ENCODE measurements around the gene WDR18. TPM values are rescaled to one million over a fixed set of nuclear protein-coding genes. Genes with fewer than 3 reads are reported as not detected.

WDR18 gene
- total and polyA plus RNA-seq, 2 experiments from 2014 or later = 155 to 157 TPM

DNA sequence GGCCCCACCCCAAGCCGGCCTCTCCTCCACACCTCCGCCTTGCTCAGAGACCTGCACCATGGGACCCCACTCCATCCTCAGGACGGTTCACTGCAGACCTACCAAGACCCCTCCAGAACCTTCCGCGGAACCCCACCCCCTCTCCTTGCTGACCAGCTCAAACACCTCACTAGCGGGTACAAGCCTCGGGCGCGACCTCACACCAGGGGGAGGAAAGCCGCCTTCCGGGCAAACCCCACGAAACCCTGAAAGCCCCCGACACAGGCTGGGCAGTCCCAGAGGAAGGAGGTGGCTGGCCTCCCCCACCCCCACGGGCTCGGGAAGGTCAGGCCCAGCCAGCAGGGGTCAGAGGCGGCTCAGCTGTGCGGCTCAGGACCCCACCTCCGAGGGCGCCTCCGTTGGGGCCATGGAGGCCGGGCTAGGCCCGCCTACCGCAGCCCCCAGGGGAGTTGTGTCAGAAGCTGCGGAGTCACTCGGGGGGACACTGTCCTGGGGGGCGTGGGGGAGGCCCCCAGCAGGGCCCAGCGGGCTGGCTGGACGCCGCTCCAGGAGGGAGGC is 25.9 kb downstream of the WDR18 start:
- H3K4me1 Mint-ChIP-seq = no peaks in the 10 kb centered on the region
- Histone ChIP-seq H3K79me2 (replicated peaks; ENCODE audit: insufficient read depth) (peaks cover 15% of the 10 kb centered on the region), H3K4me1 (ENCODE audit: insufficient read depth) (no peaks in the 10 kb centered on the region), H3F3A (replicated peaks; ENCODE audit: low read depth) (peaks cover 10% of the 10 kb centered on the region; the same call in 1 of the 2 replicates), H3K9me2 (ENCODE audit: insufficient read depth) (no peaks in the 10 kb centered on the region), H3K27me3 (ENCODE audit: insufficient read depth) (no peaks in the 10 kb centered on the region), H4K20me1 (replicated peaks; ENCODE audit: insufficient read depth) (peaks cover 14% of the 10 kb centered on the region; the same call in 1 of the 2 replicates), H2AFZ (no peak overlapping the region), H3K4me3 (no peak overlapping the region), H3K36me3 (ENCODE audit: insufficient read depth) (no peaks in the 10 kb centered on the region), H3K4me2 (no peak overlapping the region), H3K27ac (ENCODE audit: low read depth) (0 out of 2 replicates have a peak overlapping the region, but pooled peaks have one; percentile 39)
- TF ChIP-seq EZH2phosphoT487 (IDR thresholded peaks at IDR 0.05; ENCODE audit: unreplicated experiment) (no peak), JUNB (IDR thresholded peaks at IDR 0.05; ENCODE audit: unreplicated experiment) (no peak), CREB1 (CRISPR knock-in tag; IDR thresholded peaks at IDR 0.05; ENCODE audit: low read depth) (no peak), ZNF114 (CRISPR knock-in tag; IDR thresholded peaks at IDR 0.05) (no peak), NANOG (IDR thresholded peaks at IDR 0.05; ENCODE audit: borderline replicate concordance) (no peak), POLR2AphosphoS5 (IDR thresholded peaks at IDR 0.05; ENCODE audit: low read depth) (no peak), EZH2 (IDR thresholded peaks at IDR 0.05; ENCODE audit: low read depth, unreplicated experiment) (no peak), ZNF331 (CRISPR knock-in tag; IDR thresholded peaks at IDR 0.05; ENCODE audit: low read depth) (no peak), STAT1 (IDR thresholded peaks at IDR 0.05; ENCODE audit: unreplicated experiment) (no peak)
- TF ChIP-seq, protein P1, sequence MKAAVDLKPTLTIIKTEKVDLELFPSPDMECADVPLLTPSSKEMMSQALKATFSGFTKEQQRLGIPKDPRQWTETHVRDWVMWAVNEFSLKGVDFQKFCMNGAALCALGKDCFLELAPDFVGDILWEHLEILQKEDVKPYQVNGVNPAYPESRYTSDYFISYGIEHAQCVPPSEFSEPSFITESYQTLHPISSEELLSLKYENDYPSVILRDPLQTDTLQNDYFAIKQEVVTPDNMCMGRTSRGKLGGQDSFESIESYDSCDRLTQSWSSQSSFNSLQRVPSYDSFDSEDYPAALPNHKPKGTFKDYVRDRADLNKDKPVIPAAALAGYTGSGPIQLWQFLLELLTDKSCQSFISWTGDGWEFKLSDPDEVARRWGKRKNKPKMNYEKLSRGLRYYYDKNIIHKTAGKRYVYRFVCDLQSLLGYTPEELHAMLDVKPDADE (IDR thresholded peaks at IDR 0.05) = no peak
- TF ChIP-seq, protein P2, sequence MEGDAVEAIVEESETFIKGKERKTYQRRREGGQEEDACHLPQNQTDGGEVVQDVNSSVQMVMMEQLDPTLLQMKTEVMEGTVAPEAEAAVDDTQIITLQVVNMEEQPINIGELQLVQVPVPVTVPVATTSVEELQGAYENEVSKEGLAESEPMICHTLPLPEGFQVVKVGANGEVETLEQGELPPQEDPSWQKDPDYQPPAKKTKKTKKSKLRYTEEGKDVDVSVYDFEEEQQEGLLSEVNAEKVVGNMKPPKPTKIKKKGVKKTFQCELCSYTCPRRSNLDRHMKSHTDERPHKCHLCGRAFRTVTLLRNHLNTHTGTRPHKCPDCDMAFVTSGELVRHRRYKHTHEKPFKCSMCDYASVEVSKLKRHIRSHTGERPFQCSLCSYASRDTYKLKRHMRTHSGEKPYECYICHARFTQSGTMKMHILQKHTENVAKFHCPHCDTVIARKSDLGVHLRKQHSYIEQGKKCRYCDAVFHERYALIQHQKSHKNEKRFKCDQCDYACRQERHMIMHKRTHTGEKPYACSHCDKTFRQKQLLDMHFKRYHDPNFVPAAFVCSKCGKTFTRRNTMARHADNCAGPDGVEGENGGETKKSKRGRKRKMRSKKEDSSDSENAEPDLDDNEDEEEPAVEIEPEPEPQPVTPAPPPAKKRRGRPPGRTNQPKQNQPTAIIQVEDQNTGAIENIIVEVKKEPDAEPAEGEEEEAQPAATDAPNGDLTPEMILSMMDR (conservative IDR thresholded peaks at IDR 0.05; ENCODE audit: low read depth in 2 of 2) = no peak; a peak in 1 of 4 replicates
- TF ChIP-seq, protein P3, sequence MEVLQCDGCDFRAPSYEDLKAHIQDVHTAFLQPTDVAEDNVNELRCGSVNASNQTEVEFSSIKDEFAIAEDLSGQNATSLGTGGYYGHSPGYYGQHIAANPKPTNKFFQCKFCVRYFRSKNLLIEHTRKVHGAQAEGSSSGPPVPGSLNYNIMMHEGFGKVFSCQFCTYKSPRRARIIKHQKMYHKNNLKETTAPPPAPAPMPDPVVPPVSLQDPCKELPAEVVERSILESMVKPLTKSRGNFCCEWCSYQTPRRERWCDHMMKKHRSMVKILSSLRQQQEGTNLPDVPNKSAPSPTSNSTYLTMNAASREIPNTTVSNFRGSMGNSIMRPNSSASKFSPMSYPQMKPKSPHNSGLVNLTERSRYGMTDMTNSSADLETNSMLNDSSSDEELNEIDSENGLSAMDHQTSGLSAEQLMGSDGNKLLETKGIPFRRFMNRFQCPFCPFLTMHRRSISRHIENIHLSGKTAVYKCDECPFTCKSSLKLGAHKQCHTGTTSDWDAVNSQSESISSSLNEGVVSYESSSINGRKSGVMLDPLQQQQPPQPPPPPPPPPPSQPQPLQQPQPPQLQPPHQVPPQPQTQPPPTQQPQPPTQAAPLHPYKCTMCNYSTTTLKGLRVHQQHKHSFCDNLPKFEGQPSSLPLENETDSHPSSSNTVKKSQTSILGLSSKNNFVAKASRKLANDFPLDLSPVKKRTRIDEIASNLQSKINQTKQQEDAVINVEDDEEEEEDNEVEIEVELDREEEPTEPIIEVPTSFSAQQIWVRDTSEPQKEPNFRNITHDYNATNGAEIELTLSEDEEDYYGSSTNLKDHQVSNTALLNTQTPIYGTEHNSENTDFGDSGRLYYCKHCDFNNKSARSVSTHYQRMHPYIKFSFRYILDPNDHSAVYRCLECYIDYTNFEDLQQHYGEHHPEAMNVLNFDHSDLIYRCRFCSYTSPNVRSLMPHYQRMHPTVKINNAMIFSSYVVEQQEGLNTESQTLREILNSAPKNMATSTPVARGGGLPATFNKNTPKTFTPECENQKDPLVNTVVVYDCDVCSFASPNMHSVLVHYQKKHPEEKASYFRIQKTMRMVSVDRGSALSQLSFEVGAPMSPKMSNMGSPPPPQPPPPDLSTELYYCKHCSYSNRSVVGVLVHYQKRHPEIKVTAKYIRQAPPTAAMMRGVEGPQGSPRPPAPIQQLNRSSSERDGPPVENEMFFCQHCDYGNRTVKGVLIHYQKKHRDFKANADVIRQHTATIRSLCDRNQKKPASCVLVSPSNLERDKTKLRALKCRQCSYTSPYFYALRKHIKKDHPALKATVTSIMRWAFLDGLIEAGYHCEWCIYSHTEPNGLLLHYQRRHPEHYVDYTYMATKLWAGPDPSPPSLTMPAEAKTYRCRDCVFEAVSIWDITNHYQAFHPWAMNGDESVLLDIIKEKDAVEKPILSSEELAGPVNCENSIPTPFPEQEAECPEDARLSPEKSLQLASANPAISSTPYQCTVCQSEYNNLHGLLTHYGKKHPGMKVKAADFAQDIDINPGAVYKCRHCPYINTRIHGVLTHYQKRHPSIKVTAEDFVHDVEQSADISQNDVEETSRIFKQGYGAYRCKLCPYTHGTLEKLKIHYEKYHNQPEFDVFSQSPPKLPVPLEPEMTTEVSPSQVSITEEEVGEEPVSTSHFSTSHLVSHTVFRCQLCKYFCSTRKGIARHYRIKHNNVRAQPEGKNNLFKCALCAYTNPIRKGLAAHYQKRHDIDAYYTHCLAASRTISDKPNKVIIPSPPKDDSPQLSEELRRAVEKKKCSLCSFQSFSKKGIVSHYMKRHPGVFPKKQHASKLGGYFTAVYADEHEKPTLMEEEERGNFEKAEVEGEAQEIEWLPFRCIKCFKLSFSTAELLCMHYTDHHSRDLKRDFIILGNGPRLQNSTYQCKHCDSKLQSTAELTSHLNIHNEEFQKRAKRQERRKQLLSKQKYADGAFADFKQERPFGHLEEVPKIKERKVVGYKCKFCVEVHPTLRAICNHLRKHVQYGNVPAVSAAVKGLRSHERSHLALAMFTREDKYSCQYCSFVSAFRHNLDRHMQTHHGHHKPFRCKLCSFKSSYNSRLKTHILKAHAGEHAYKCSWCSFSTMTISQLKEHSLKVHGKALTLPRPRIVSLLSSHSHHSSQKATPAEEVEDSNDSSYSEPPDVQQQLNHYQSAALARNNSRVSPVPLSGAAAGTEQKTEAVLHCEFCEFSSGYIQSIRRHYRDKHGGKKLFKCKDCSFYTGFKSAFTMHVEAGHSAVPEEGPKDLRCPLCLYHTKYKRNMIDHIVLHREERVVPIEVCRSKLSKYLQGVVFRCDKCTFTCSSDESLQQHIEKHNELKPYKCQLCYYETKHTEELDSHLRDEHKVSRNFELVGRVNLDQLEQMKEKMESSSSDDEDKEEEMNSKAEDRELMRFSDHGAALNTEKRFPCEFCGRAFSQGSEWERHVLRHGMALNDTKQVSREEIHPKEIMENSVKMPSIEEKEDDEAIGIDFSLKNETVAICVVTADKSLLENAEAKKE (CRISPR knock-in tag; IDR thresholded peaks at IDR 0.05) = no peak
- TF ChIP-seq, protein P4, sequence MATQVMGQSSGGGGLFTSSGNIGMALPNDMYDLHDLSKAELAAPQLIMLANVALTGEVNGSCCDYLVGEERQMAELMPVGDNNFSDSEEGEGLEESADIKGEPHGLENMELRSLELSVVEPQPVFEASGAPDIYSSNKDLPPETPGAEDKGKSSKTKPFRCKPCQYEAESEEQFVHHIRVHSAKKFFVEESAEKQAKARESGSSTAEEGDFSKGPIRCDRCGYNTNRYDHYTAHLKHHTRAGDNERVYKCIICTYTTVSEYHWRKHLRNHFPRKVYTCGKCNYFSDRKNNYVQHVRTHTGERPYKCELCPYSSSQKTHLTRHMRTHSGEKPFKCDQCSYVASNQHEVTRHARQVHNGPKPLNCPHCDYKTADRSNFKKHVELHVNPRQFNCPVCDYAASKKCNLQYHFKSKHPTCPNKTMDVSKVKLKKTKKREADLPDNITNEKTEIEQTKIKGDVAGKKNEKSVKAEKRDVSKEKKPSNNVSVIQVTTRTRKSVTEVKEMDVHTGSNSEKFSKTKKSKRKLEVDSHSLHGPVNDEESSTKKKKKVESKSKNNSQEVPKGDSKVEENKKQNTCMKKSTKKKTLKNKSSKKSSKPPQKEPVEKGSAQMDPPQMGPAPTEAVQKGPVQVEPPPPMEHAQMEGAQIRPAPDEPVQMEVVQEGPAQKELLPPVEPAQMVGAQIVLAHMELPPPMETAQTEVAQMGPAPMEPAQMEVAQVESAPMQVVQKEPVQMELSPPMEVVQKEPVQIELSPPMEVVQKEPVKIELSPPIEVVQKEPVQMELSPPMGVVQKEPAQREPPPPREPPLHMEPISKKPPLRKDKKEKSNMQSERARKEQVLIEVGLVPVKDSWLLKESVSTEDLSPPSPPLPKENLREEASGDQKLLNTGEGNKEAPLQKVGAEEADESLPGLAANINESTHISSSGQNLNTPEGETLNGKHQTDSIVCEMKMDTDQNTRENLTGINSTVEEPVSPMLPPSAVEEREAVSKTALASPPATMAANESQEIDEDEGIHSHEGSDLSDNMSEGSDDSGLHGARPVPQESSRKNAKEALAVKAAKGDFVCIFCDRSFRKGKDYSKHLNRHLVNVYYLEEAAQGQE (IDR thresholded peaks at IDR 0.05; ENCODE audit: unreplicated experiment) = no peak
- peaks cover 17% of the 10 kb centered on the region for H3K27me3 Mint-ChIP-seq (ENCODE audit: insufficient read depth, low read depth, poor library complexity)
- no peak for DNase-seq (ENCODE audit: low spot score)
- ATAC-seq = peak; percentile 3; the same call in 2 of the 3 replicates
- no peak overlapping the region for H3K27ac Mint-ChIP-seq
- no peak overlapping the region for H3K4me3 Mint-ChIP-seq
- H3K9me3 Mint-ChIP-seq = peaks cover 5% of the 10 kb centered on the region; the same call in 1 of the 3 replicates
- peaks cover 12% of the 10 kb centered on the region for H3K36me3 Mint-ChIP-seq (ENCODE audit: low read depth)
